Right lobe of liver (tissue), 6 donors: ENCODE data around the gene PIGC. TPM values are rescaled to one million over a fixed set of nuclear protein-coding genes. Genes with fewer than 3 reads are reported as not detected.

ENCODE experiments used
- ATAC-seq, 4 donors: fragments of 200-7000 bp; cut with Tn5 transposase; one replicate each; pipeline ENCODE4 v1.9.1; 2020; ENCODE audit warnings: mild to moderate bottlenecking in 4 of 4, moderate library complexity in 4 of 4
- DNase-seq, 3 donors: peaks; one replicate each; pipeline ENCODE4 v3.0.0-alpha.2; 2020
- H3K27ac ChIP-seq, 3 donors: fragments of 200-600 bp; one replicate each; pipeline ENCODE4 v1.8.0; 2022
- H3K27me3 ChIP-seq, 2 donors: fragments of 200-600 bp; one replicate each; pipeline ENCODE4 v1.8.0; 2022
- H3K36me3 ChIP-seq, 4 donors: fragments of 200-600 bp; sonication (generic) in 1 of 4; one replicate each; pipeline versions ENCODE4 v1.5.1 to v1.8.0; 2017 to 2022; ENCODE audit warnings: control low read depth in 1 of 4
- H3K4me1 ChIP-seq, 4 donors: fragments of 200-600 bp; sonication (generic) in 1 of 4; one replicate each; pipeline versions ENCODE4 v1.5.1 to v1.8.0; 2017 to 2022; ENCODE audit warnings: control low read depth in 1 of 4
- H3K4me3 ChIP-seq, 3 donors: fragments of 200-600 bp; one replicate each; pipeline ENCODE4 v1.8.0; 2022
- H3K9me3 ChIP-seq, 4 donors: fragments of 200-600 bp; sonication (generic) in 1 of 4; one replicate each; pipeline versions ENCODE4 v1.5.1 to v1.8.0; 2017 to 2022; ENCODE audit warnings: control low read depth in 1 of 4
- POLR2A ChIP-seq: fragments of 450-650 bp; IDR thresholded peaks from one replicate; pipeline ENCODE4 v1.6.1; 2017; ENCODE audit warnings: antibody characterized with exemption, mild to moderate bottlenecking
- WGBS: methylation state at CpG from one replicate; pipeline ENCODE4 v1.1.6; 2018; ENCODE audit warnings: low coverage, low lambda C conversion rate; ENCODE audit not compliant: insufficient coverage; ENCODE audit errors: missing lambda C conversion rate; 5-methylcytosine and 5-hydroxymethylcytosine counted together
- intact Hi-C, 2 donors: fragments of 100-400 bp; cut with DNase I; formaldehyde crosslinking; loops; one replicate each; pipeline versions ENCODE4 v1.11.2 to v1.14.1; 2022
- total RNA-seq, 6 experiments: library from RNA; depleted of rRNA in 2 of 6; stranded (reverse); fragments of >200 nt in 2 of 6; fragmentation: NEBNext Ultra II Directional in 3 of 6; extraction: Animal tissue kit (Norgen Biotek cat#: 25700) in 3 of 6; gene quantifications; one replicate each; pipeline versions ENCODE4 v1.1.0 to v1.2.4, GENCODE V29; 2016 to 2023
- TF ChIP-seq, protein P1 (sequence below), 4 donors: fragments of 200-600 bp in 3 of 4; fragments of 450-650 bp in 1 of 4; IDR thresholded peaks; one replicate each; pipeline versions ENCODE4 v1.5.1 to v1.8.0; 2016 to 2022; ENCODE audit warnings: antibody characterized with exemption in 4 of 4, mild to moderate bottlenecking in 2 of 4
- donor health status: DM: no; HTN: yes; CAD: no.
- donor health status: DM: no; HTN: no; CAD: no.
- donor health status: DM: no; HTN: no; CAD: no.
- donor health status: DM: no; HTN: yes; CAD: no.
- donor health status: DM: no; HTN: yes; CAD: no.

Gene PIGC
- total RNA-seq, 6 experiments from 2014 or later, result 6.7 to 12.0 (median 8.7) TPM

DNA sequence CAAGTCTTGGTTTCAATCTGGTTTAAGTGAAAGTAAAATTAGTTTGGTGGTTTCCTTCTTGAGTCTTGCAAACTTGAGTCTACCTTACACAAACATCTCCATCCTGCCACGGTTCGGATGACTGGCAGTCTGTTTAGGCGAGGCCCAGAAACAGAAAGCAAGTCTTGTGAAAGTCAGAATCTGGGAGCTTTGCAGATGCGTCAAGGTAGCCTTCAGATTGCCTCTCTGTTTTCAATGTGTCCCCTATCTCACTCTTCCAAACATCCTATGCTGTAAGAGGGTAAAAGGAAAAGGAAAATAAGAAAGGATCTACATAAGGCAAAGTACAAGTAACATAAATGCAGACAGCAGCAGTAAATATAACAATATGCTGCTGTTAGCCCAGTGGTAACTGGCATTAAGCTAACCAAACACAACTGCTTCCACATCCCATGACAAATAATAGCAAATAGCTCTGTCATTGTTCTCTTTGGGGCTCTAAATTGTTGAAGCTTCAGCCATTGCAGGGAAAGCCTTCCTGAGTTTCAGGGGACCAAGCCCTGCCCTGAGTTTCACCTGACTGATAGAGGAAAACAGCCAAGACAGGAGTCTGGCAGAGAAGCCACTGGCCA lies 49.6 kb downstream of the PIGC start:
- peak overlapping the region in 1 of 3 donors; percentile 55 for H3K27ac ChIP-seq
- no peaks in the 10 kb centered on the region for H3K9me3 ChIP-seq
- no peaks in the 10 kb centered on the region for H3K4me1 ChIP-seq
- no peak overlapping the region for H3K4me3 ChIP-seq
- 37% methylated on average over 4 of the region's 4 CpGs for WGBS
- H3K36me3 ChIP-seq, result no peaks in the 10 kb centered on the region
- intact Hi-C loops, result no loop called here
- DNase-seq (no peak), ATAC-seq (peak; percentile 38 to 61 (median 44))
- no peak for TF ChIP-seq POLR2A
- TF ChIP-seq, protein P1, sequence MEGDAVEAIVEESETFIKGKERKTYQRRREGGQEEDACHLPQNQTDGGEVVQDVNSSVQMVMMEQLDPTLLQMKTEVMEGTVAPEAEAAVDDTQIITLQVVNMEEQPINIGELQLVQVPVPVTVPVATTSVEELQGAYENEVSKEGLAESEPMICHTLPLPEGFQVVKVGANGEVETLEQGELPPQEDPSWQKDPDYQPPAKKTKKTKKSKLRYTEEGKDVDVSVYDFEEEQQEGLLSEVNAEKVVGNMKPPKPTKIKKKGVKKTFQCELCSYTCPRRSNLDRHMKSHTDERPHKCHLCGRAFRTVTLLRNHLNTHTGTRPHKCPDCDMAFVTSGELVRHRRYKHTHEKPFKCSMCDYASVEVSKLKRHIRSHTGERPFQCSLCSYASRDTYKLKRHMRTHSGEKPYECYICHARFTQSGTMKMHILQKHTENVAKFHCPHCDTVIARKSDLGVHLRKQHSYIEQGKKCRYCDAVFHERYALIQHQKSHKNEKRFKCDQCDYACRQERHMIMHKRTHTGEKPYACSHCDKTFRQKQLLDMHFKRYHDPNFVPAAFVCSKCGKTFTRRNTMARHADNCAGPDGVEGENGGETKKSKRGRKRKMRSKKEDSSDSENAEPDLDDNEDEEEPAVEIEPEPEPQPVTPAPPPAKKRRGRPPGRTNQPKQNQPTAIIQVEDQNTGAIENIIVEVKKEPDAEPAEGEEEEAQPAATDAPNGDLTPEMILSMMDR (IDR thresholded peaks at IDR 0.05), result no peak
- H3K27me3 ChIP-seq, result no peaks in the 10 kb centered on the region

DNA sequence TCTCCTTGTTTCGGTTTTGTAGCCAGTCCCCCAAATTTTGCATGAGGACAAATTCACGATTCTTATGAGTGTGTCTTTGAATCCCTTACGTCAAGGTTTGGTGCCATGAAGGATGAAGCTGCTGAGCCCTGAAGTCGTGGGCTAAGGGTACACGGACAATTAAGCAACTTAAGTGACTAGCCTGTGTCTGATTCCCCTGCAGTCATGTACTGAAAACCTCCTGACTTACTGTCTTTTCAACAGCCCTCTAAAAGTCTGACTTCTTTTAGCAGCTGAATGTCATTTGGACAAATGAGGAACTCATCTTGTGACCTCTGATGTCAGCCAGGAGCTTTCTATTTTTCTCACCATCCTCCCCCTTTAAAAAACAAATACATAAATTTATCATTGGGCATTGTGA lies 50.5 kb downstream of the PIGC start:
- H3K9me3 ChIP-seq, result no peaks in the 10 kb centered on the region
- DNase-seq (no peak), ATAC-seq (peak in 3 of 4 donors; percentile 36 to 58 (median 55))
- H3K27me3 ChIP-seq, result no peaks in the 10 kb centered on the region
- peak overlapping the region in 1 of 3 donors; percentile 17 for H3K27ac ChIP-seq
- no peak overlapping the region for H3K4me3 ChIP-seq
- WGBS, result 85% methylated on average over 5 of the region's 5 CpGs
- TF ChIP-seq, protein P1 (IDR thresholded peaks at IDR 0.05), result no peak
- TF ChIP-seq POLR2A, result no peak
- H3K4me1 ChIP-seq, result no peaks in the 10 kb centered on the region
- intact Hi-C loops, result no loop called here
- no peaks in the 10 kb centered on the region for H3K36me3 ChIP-seq

DNA sequence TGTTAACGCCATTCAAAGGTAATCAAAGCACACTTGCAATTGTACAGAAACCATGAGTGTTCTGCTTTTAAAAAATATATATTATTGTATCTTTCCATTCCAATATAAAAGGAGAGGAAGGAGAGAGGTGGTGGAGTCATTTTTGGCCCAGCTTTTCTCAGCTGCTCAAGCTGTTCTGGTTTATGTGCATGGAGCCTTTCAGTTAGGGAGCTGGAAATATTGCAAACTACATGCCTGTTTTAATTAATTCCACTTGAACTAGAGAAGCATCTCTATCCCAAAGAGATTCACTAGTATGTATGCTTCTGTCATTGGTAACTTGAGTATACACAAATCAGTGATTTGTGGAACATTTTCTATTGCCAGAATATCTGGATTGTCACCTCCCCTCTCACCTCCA lies 51.9 kb downstream of the PIGC start:
- Histone ChIP-seq H3K9me3 (no peaks in the 10 kb centered on the region), H3K4me1 (no peaks in the 10 kb centered on the region), H3K4me3 (no peak overlapping the region), H3K27me3 (no peaks in the 10 kb centered on the region), H3K27ac (no peak overlapping the region), H3K36me3 (no peaks in the 10 kb centered on the region)
- ATAC-seq (no peak), DNase-seq (no peak)
- TF ChIP-seq POLR2A, result no peak
- TF ChIP-seq, protein P1 (IDR thresholded peaks at IDR 0.05), result no peak
- intact Hi-C loops, result no loop called here
- 100% methylated on average over 1 of the region's 1 CpG for WGBS

Other genes with a start within 250 kb of the PIGC start
- 1 to 10 TPM in 1 of 6 experiments, under 1 TPM in 3, not detected in 2; 0.24 to 1.3 (median 0.46) TPM for gene C1orf105, start 23.4 kb downstream of the PIGC start, total RNA-seq
- 10 to 100 TPM in 3 of 6 experiments, 1 to 10 TPM in 3; 6.6 to 17.9 (median 11.2) TPM for gene SUCO, start 89.1 kb upstream of the PIGC start, total RNA-seq
- under 1 TPM in 4 of 6 experiments, not detected in 2; 0.15 to 0.51 (median 0.31) TPM for gene FASLG, start 215.0 kb upstream of the PIGC start, total RNA-seq